BE2C (cell line): ENCODE data around the gene BIK. TPM values are rescaled to one million over a fixed set of nuclear protein-coding genes. Genes with fewer than 3 reads are reported as not detected.
A peak's percentile ranks its signal among the peaks of the same experiment; 100 is the strongest.

Experiments used
- DNase-seq: peaks from one replicate; pipeline ENCODE4 v3.0.0-alpha.2; 2020
- H3K27me3 ChIP-seq: fragments of 250-450 bp; sonication (Bioruptor Pico); 2 replicates; pipeline ENCODE4 v1.5.1; 2020; ENCODE audit warnings: mild to moderate bottlenecking
- H3K36me3 ChIP-seq: fragments of 250-450 bp; sonication (Bioruptor Pico); 2 replicates; pipeline ENCODE4 v1.5.1; 2020; ENCODE audit warnings: mild to moderate bottlenecking
- H3K4me1 ChIP-seq: fragments of 250-450 bp; sonication (Bioruptor Pico); 2 replicates; pipeline ENCODE4 v1.5.1; 2020
- H3K4me3 ChIP-seq: 2 replicates; pipeline ENCODE4 v1.5.1; 2011; ENCODE audit warnings: low read depth, low read length
- H3K9me3 ChIP-seq: fragments of 250-450 bp; sonication (Bioruptor Pico); 2 replicates; pipeline ENCODE4 v1.5.1; 2020
- polyA plus RNA-seq: library from polyadenylated mRNA; unstranded; fragments of >200 nt; gene quantifications from one replicate; pipeline ENCODE4 v1.2.1, GENCODE V29; 2012; ENCODE audit warnings: low read depth, missing spikeins; ENCODE audit not compliant: insufficient read length, insufficient read depth
- TF ChIP-seq, protein P1 (sequence below): IDR thresholded peaks from 2 replicates; pipeline ENCODE4 v1.5.1; 2012; ENCODE audit warnings: mild to moderate bottlenecking, low read depth, low read length

Gene BIK
- 1.7 TPM for polyA plus RNA-seq

DNA sequence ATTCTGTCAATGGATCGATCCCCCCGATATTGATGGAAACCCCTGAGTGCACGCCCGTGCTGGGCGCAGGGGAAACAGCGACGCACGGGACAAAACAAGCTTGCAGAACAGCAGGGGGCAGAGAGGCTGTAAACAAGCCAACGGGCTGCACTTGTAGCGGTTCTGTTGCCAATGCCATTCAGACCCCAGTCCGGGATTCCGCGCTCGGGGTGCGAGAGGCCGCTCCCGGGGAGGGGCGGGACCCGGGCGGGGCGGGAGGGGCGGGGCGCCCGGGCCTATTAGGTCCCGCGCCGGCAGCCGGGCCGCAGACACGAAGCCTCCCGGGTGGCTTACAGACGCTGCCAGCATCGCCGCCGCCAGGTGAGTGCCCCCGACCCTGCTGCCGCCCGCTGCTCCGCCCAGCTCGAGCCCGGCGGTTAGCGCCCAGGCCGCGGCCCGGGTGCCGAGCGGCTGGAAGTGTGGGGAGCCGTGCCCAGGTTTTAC lies at the start of gene BIK:
TSS of gene BIK (plus strand) at position 307 of the 483 bp plus-strand sequence. CDS start 13,273 bp downstream, outside the sequence.
- Histone ChIP-seq H3K4me1 (no peaks in the 10 kb centered on the region), H3K36me3 (no peaks in the 10 kb centered on the region), H3K4me3 (peak within 1 kb of the TSS; percentile 50), H3K27me3 (peaks cover 27% of the 10 kb centered on the region), H3K9me3 (no peaks in the 10 kb centered on the region)
- TF ChIP-seq, protein P1, sequence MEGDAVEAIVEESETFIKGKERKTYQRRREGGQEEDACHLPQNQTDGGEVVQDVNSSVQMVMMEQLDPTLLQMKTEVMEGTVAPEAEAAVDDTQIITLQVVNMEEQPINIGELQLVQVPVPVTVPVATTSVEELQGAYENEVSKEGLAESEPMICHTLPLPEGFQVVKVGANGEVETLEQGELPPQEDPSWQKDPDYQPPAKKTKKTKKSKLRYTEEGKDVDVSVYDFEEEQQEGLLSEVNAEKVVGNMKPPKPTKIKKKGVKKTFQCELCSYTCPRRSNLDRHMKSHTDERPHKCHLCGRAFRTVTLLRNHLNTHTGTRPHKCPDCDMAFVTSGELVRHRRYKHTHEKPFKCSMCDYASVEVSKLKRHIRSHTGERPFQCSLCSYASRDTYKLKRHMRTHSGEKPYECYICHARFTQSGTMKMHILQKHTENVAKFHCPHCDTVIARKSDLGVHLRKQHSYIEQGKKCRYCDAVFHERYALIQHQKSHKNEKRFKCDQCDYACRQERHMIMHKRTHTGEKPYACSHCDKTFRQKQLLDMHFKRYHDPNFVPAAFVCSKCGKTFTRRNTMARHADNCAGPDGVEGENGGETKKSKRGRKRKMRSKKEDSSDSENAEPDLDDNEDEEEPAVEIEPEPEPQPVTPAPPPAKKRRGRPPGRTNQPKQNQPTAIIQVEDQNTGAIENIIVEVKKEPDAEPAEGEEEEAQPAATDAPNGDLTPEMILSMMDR = peak; percentile 51
- DNase-seq = peak; percentile 71

DNA sequence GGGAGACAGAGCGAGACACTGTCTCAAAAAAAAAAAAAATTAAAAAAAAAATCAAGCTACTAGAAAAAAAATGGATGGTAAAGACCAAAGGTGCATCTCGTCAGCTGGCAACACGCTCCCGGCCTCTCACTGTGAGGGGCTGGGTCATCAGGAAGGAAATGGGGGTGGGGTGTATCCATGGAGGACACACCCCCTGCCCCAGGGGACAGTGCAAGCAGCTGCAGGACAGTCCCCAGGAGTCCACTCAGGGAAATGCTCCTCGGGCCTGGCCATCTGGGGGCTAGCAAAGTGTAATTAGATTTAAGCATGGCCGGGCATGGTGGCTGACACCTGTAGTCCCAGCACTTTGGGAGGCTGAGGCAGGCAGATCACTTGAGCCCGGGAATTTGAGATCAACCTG lies 44.4 kb upstream of the BIK start:
- peak; percentile 35 for DNase-seq

GRCh38 chr22:43066844-43067385 lies 43.6 kb upstream of the BIK start:
- TF ChIP-seq, protein P1 = no peak
- no peaks in the 10 kb centered on the region for H3K9me3 ChIP-seq
- H3K4me1 ChIP-seq = no peaks in the 10 kb centered on the region
- no peak overlapping the region for H3K4me3 ChIP-seq
- DNase-seq = no peak
- H3K36me3 ChIP-seq = no peaks in the 10 kb centered on the region
- H3K27me3 ChIP-seq = no peaks in the 10 kb centered on the region

More for the DNA sequence above, 44.4 kb upstream of the BIK start:
- no peak overlapping the region for H3K4me3 ChIP-seq
- H3K27me3 ChIP-seq = no peaks in the 10 kb centered on the region
- H3K36me3 ChIP-seq = no peaks in the 10 kb centered on the region
- no peaks in the 10 kb centered on the region for H3K9me3 ChIP-seq
- TF ChIP-seq, protein P1 = no peak
- no peaks in the 10 kb centered on the region for H3K4me1 ChIP-seq

DNA sequence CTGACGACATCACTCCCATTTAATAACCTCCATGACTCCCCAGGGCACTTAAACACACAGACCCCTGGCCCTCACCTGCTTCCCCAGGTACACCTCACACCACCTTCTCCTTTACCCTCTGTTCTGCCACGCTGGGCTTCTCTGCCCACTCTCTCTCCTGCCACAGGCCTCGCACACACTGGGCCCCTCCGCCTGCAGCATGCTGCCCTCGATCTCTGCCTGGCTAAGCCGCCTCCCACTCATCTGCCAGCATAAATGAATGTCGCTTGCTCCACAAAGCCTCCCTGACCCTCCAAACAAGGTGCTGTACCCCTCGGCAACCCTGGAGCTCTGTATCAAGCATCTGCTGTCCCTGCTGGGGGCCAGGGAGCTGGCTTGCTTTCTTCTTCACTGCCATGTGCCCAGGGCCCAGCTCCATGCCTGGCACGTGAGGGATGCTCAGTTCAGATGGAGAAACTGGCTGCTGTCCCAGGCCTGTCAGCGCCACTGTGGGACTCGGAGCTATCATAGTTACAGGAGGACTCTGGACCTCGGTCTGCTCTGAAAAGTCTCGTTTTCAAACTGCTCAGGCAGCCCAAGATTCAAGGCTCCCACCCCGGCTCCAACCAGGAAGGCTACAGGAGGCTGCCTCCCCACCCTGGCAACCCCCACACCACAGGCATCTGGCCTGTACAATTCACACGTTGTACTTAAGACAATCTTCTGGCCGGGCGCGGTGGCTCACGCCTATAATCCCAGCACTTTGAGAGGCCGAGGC lies 33.3 kb upstream of the BIK start:
- Histone ChIP-seq H3K9me3 (no peaks in the 10 kb centered on the region), H3K36me3 (no peaks in the 10 kb centered on the region), H3K4me1 (no peaks in the 10 kb centered on the region), H3K27me3 (no peaks in the 10 kb centered on the region), H3K4me3 (no peak overlapping the region)
- TF ChIP-seq, protein P1 = no peak
- no peak for DNase-seq

DNA sequence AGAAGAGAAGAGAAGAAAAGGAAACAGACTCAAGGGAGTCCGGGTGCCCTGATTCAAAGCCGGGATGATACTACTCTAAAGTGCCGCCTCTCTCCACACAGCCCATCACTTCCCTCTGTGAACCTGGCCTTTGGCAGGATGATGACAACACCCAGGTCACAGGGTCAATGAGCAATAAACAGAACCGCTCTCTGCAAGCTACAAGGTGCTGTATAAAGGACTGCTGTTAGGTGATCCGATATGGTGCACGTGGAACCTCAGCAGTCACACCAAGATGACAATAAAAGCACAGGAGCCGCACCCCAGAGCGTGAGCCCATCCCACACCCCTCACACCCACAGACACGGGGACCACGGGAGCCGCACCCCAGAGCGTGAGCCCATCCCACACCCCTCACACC lies 32.0 kb upstream of the BIK start:
- Histone ChIP-seq H3K27me3 (no peaks in the 10 kb centered on the region), H3K4me1 (no peaks in the 10 kb centered on the region), H3K9me3 (no peaks in the 10 kb centered on the region), H3K36me3 (no peaks in the 10 kb centered on the region), H3K4me3 (no peak overlapping the region)
- no peak for DNase-seq
- TF ChIP-seq, protein P1 = no peak

DNA sequence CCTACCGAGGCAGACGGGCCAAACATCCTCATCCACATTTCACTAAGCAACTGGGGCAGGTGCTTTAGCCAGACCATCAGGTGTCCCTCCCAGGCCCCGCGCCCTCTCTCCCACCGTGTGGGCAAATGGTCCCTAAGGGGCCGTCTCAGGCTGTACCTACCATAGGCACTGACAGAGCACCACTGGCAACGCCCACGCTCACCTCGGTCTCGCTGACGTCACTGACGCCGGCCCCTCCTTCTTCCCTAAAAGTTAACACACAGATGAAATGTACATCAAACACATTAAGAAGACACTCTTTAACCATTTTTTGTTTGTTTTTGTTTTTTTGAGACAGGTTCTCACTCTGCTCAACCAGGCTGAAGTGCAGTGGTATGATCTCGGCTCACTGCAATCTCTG lies 30.8 kb upstream of the BIK start:
- DNase-seq = no peak
- TF ChIP-seq, protein P1 = no peak
- Histone ChIP-seq H3K27me3 (no peaks in the 10 kb centered on the region), H3K4me1 (no peaks in the 10 kb centered on the region), H3K36me3 (no peaks in the 10 kb centered on the region), H3K9me3 (no peaks in the 10 kb centered on the region), H3K4me3 (no peak overlapping the region)
